GM21529 (cell line): Measurements from ENCODE around the gene MLEC.

Experiments used
- ATAC-seq: cut with Tn5 transposase; IDR thresholded peaks from one replicate; pipeline ENCODE4 v1.9.1; 2021; ENCODE audit not compliant: unreplicated experiment

MLEC gene

DNA sequence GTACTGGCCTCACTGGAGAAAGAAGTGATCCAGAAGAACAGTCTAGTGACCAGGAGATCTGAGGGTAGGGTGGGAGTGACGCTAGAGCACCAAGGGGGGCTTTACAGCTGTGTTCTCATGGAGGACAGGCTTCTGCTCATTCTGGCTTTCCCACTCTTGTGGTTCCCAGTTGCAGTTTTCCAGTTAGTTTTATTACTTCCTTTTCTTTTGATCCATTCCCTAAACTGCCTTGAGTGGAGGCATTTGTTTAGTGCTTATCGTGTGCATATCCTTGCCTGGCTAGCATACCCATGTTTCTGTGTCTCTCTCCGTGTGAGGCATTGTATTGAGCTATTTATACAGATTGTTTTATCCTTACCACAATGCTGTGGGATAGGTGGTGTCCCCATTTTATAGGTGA, 4.0 kb downstream of the MLEC start:
- no peak for ATAC-seq

DNA sequence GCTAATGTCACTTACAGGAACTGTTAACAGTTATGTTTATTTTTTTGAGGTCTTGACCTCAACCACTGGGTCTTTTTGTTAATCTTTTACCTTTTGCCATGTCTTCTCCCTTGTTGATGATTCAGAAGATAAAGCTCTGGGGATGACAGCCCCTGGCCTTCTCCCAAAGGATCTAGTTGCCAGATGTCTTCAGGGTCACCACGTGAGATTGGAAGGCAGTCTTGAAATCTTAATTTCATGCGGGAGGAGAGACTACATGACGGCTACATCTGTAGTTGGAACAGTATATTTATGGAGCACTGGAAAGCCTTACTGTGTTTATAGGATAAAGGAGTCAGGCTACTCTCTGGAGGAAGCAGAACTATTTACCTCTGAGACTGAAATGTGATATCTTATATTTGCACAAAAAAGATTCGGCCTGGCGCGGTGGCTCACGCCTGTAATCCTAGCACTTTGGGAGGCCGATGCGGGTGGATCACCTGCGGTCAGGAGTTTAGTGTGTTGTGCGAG, 5.6 kb downstream of the MLEC start:
- ATAC-seq = no peak

DNA sequence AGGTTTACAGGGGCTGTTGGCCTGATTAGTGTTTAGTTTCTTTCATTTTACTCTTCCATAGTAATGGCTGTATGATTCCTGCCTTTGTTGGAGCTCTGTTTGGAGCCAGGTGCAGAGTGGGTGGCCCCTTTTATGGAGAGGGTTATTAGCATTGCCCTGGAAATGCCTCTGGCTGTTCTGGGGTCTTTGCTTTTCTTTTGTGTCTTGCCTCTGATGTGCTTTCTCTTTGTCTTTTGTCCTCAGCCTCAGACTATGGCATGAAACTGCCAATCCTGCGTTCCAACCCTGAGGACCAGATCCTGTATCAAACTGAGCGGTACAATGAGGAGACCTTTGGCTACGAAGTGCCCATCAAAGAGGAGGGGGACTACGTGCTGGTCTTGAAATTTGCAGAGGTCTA, 6.9 kb downstream of the MLEC start:
- no peak for ATAC-seq

DNA sequence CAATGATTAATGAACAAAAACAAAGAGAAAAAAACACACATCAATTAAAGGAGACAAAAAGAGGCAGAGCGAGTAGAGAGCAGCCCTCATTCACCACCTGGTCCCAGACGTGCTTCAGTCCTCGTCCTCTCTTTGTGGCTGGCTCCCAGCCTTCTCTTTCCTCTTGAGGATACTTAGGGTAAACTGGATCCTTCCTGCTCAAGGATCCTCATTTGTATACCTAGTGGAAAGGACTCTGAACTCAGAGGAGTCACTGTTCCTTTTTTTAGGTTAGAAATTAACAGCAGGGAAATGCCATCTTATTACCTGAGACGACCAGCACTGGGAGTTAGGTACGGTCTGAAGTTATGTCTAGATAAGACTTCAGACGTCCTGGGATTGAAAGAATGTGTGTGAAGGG, 9.7 kb downstream of the MLEC start:
- no peak for ATAC-seq

DNA sequence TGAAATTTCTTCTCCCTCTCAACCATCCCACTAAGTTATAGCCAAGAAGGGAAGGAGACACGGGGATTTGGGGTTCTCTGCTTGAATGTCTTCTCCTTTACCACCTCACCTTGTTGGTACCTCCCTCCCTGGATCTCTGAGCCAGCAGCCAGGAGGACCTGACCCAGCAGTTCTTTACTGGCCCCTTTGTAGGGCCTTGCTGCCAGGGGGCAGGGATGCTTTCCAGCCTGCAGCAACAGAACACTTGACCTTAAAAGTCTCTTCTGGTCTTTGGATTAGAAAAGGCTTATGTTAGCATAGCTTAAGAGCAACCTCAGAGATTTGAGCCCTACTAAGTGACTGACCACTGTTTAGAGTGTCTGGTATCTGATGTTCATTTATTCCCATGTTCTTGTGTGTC, 10.4 kb downstream of the MLEC start:
- ATAC-seq = no peak

DNA sequence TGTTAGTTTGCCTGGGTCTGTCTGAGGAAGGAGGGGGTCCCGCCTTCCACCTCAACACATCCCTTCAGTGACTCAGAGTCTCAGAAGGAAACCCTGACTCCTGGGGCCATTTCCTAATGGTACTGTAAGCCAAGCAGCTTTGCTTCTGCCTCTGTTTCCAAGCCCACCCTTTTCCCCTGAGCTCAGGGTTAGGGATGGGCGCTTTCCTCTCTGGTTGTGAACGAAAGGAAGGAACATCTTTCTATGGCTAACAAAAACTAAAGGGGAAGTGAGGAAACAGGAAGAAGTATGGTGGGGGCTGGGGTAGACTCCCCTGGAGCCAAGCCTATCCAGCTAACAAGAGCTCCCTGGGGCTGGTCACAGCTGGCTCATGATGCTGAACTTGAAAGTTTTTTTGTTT, 11.7 kb downstream of the MLEC start:
- ATAC-seq = no peak

DNA sequence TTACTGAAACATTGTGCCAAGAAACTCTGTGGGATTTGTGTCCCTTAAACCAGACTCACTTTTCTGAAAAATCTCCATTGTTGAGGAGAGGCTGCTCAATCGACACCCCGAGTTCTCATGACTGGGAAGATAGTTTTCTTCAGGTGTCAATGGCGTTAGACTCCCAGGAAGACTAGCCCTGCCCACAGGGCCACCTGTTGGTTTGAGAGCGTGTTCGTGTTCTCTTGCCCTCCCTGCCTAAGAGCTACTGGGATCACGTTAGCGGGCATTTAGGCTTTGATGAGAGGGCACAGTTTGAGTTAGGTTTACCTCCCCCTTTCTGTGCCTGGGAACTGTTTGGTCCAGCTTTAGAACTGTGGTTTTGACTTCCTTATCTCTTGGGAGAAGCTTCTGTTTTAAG, 12.6 kb downstream of the MLEC start:
- no peak for ATAC-seq

DNA sequence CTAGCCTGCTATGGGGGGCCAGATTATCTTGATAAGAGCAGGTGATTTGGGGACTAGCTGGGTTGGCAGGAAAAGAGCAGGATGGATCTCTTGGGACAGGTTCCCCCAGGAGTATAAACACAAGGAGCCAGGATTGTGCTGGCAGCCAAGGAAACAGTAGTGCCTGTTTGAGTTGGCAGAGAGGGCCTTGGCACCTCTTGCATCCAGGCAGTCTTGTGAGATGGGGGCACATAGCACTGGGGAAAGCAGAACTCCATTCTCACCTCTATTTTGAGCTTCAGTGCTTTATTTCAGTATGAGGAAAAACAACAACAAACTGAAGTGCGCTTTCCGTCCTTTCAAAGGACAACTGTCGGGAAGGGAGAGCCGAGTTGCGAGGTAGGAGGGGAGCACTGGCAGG, 13.9 kb downstream of the MLEC start:
- ATAC-seq = no peak

DNA sequence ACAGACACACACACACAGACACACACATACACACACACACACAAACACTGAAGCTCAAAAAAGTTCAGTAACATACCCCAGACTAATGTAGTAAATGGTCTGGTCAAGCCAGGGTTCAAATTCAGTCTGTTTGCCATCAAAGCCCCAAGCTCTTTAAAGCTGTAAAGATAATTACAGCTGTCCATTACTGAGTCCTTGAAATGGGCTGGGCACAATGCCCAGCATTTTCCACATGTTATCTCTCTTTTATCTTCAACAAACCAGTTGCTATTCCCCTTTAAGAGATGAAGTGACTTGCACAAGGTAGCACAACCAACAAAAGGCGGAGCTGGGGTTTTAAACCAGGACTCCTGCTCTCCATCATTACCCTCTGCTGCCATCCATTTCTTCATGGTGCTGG, 15.7 kb downstream of the MLEC start:
- no peak for ATAC-seq

DNA sequence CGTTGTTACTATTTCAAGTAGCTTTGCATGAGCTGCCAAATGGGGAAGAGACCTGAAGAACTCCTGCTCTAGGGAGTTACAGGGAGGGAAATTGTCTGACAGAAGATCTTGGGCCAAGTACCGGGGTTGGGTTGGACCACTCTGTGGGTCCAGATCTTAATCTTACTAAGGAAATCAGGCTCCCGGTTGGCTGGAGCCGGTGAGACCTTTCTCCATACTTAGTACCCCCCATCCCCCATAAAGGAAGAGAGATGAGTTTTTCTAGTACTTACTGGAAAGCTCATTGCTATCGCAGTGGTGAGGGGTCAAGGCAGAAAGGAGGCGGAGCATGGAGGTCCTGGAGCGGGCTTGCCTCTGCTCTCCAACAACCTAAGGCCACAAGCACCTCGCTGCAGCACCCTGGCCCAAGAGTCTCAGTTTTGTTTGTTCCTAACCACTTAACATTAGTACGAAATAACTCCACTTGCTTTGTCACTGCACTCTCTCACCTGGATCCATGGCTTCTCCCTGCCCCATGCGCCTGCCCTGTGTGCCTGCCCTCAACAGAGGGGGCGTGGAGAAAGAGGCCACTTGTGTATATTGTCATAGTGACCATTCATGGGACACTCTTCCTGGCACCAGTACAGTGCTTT, 16.5 kb downstream of the MLEC start:
- no peak for ATAC-seq

DNA sequence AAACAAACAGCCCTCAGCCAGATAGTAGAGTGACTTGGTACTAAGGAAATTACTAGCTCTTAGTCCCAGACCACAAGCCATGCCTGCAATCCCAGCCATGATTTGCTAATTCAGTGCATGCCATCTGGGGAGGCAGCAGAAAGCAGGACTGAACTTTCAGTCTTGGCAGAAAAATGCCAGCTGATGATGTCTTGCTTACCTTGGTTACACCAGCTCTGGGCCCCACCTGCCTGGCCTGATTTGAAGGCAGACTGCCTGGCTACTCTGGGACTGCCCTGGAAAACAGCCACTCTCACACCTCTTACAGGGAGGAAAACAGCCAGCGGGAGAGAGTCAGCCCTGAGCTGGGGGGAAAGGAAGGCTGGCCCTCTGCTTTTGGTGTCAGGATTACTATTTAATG, 18.7 kb downstream of the MLEC start:
- ATAC-seq = no peak

DNA sequence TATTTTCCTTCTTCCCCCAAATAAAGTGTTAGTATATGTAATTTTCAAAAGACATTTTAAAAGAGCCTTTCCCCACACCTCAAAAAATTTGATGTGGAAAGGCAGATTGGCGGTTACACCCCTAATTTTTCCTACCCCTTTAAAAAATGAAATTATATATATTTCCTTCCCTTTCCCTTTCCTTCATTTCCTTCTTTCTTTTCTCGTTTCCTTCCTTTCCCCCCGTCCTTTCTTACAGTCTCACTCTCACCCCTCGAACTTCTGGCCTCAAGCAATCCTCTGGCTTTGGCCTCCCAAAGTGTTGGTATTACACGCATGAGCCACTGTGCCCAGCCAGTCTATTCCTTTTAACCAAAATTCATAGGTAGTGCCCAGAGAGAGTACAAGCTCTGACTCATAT, 19.1 kb downstream of the MLEC start:
- no peak for ATAC-seq

DNA sequence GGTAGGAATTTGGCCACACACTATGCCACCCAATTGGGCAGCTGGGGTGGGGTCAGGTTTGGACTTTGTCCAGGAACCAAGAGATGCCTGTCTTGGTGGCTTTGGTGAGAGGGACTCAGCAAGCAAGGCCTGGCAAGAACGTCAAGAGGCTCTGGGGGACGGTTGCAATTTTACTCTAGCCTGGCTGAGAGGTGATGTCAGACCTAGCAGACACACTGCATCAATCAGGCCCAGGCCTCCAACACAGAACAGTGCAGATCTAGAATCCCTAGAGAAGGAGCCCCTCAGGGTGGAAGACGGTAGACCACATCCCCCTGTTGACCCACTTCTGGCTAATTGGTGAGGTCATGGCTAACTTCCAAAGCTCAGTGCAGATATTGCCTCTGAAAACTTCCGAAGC, 21.7 kb downstream of the MLEC start:
- ATAC-seq = no peak

DNA sequence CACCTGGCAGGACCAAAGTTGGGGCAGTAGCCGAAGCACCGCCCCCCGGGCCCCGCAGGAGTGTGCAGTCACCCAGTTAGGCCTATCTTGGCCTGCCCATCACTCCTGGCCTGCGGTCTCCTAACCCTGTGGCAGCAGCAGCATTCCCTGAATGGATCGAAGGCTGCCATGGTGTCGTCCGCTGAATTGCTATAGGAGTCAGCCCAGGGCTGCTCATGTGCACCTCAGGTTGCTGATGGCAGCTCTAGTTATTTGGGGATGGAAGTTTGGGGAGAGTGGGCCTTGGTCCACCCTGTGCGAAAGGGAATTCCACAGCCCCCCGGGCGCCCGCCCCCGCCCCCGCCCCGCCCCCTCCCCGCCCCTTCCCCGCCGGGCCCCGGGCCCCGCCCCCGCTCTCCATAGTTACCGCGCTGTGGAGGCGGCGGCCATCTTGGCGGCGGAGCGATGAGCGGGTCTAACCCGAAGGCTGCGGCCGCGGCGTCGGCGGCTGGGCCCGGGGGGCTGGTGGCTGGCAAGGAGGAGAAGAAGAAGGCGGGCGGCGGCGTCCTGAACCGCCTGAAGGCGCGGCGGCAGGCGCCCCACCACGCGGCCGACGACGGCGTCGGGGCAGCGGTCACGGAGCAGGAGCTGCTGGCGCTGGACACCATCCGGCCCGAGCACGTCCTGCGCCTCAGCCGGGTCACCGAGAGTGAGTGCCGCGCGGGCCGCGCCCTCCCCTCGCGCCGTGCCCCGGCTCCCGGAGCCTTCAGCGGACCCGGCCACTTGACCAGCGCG, 23.3 kb downstream of the MLEC start, which contains the start of gene UNC119B:
UNC119B (plus strand) TSS at position 428 of the 774 bp plus-strand sequence; CDS start at position 445, 17 bp downstream.
- ATAC-seq = peak; percentile 61

DNA sequence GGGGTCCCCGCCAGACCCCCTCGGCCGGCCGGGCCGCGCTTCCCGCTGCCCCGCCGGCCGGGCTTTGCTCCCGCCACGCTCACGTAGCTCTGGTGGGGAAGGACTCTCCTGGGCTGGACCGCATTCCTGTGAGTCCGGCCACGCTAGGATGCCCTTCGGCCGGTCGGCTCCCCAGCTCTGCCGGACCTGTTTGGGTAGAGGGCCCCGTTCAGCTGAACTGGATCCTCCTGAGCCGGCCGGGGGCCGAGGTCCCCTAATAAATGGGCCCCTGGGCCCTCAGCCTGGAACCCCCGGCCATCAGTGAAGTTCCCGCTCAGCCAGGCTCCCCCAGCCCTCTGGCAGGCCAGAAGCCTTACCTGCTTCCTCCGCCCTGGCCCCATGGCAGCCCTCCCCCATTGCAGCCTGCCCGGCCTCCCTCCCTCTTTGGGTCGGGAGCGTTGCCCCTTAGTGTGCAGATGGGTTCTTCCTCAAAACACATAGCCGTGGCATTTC, 23.9 kb downstream of the MLEC start:
- ATAC-seq = peak; percentile 31

DNA sequence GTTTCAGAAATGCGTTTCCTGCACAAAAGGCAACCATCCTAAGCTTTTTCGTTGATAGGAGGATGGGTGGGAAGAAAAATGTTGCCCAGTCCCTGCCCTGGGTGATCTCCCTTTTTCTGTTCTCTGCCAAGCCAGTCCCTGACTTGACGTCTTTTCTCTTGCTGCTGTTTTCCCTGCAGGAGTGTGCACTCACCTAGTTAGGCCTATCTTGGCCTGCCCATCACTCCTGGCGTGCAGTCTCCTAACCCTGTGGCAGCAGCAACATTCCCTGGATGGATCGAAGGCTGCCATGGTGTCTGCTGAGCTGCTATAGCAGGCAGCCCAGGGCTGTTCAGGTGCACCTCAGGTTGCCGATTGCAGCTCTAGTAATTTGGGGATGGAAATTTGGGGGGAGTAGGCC, 24.5 kb downstream of the MLEC start:
- no peak for ATAC-seq

DNA sequence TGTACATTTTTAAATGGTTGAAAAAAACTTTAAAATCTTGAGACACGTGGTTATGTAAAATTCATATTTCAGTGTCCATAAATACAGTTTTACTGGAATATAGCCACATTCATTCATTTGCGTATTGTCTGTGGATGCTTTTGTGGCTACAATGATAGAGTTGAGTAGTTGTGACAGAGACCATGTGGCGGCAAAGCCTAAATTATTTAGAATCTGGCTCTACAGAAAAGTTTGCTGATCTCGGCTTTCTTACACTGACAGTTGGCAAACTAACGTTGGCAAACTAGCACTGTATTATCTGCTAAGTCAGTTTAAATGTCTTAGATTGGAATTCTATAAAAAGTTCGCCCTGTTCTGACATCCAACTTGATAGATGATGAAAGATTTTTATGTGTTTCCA, 25.7 kb downstream of the MLEC start:
- ATAC-seq = no peak

DNA sequence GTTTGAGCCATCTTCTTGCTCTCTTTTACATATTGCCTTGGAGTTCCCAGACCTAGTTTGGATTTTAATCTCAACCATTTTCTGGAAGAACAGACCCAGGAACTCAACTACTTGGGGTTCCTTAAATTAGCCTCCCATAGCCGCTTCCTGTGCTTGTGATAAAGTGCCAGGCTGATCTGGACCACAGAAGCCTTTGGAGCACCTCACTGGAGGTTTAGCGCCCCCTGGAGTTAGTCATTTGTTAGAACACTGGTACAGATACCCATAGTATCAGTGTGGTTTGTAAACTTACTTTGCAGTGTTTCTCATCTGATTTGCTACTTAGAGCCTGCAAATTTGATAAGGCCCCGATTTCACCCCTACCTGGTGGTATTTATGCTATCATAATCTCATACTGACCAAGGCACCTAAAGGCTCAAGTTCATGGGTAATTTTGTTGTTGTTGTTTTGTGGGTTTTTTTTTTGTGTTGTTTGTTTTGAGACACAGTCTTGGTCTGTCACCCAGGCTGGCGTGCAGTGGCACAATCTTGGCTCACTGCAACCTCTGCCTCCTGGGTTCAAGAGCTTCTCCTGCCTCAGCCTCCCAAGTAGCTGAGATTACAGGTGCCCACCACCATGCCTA, 27.0 kb downstream of the MLEC start:
- peak; percentile 55 for ATAC-seq

DNA sequence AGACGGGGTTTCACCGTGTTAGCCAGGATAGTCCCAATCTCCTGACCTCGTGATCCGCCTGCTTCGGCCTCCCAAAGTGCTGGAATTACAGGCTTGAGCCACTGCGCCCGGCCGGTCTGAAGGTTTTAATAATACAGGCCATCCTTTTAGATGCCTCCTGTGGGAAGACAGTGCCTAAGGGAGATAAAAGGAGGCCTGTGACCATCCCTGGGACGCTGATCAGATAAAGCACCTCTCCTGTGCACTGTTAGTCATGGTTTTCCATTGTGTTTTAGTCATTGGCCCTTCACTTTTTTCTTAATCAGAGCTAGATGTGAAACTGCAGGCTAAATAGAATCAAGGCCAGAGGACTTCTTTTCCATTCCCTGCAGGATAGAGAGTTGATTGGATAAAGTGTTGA, 31.1 kb downstream of the MLEC start:
- ATAC-seq = no peak

DNA sequence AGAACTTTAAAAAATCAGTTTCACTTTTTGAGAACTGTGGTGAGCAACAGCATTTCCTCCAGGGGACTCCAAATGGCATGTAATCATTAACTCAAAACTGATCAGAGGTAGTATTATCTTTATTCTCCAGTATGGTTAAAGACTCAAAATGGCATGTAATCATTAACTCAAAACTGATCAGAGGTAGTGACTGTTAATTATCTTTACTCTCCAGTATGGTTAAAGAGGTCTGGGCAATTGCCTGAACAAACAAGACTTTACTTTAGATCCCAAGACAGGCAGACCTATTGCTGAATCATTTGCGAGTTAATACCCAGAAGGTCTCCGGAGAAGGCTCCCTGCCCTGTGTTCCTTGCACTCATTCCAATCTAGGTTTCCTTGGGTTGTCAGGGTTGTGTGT, 32.1 kb downstream of the MLEC start:
- ATAC-seq = no peak

DNA sequence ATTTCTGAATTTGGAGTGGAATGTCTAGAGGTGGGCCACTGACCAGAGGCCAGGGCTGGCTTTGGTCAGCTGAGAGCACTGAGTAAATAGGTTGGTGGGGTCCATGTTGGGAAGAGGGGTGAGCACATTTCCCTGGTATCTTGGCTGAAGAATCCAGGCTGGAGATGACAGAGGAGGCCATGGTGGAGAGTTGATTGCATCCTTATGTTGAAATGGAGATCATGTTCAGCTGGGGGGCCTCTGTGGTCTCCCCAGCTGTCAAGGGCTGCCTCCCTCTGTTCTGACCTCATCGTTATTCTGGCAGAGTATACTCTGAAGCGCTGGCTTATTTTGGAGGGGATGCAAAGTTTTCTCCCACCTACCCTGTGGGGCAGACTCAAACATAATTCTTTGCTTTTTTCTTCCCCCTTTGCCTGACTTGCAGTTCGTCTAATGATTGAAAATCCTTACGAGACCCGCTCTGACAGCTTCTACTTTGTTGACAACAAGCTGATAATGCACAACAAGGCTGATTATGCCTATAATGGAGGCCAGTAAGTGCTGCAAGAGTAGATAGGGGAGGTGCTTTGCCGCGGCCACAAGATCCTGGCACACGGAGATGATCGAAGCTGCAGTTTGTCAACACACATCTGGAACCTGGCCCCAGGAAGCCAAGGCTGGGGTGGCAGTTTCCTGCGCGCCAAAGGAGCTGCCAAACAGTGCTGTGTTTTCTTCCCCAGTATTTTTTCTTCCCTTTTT, 32.7 kb downstream of the MLEC start:
- no peak for ATAC-seq
